PC-3 (cell line): Measurements from ENCODE around the gene ABCC3. TPM values are rescaled to one million over a fixed set of nuclear protein-coding genes. Genes with fewer than 3 reads are reported as not detected.

ENCODE experiments used
- ATAC-seq: fragments of 200-7000 bp; cut with Tn5 transposase; 2 replicates; pipeline ENCODE4 v1.9.1; 2020; ENCODE audit warnings: mild to moderate bottlenecking, moderate library complexity
- BruUV-seq: library from RNA; stranded (reverse); fragments of 400-500 nt; replicated peaks from 2 replicates; lab custom pipeline; 2021; lab: Mats Ljungman, UMichigan
- CTCF ChIA-PET: fragments of 300-600 bp; sonication (Branson Sonifier 250); formaldehyde crosslinking; loops from one replicate; lab custom pipeline; 2022; ENCODE audit warnings: antibody characterized with exemption; lab: Charles Lee
- POLR2A ChIA-PET: fragments of 300-600 bp; sonication (Branson Sonifier 250); formaldehyde crosslinking; loops from one replicate; lab custom pipeline; 2022; ENCODE audit warnings: antibody characterized with exemption; ENCODE audit not compliant: unreplicated experiment; lab: Charles Lee
- DNase-seq: peaks from one replicate; pipeline ENCODE4 v3.0.0-alpha.2; 2015
- H2AFZ ChIP-seq: fragments of 300-600 bp; sonication (generic); 2 replicates; pipeline ENCODE4 v1.6.0; 2016; ENCODE audit warnings: antibody characterized with exemption, low read length
- H3F3A ChIP-seq: fragments of 300-600 bp; sonication (generic); one replicate; pipeline ENCODE4 v1.6.0; 2017; ENCODE audit warnings: antibody characterized with exemption, low read length, control low read depth, mild to moderate bottlenecking; ENCODE audit not compliant: unreplicated experiment
- H3K27ac ChIP-seq: fragments of 300-600 bp; sonication (generic); 2 replicates; pipeline ENCODE4 v1.5.1; 2016; ENCODE audit warnings: mild to moderate bottlenecking, low read length
- H3K27me3 ChIP-seq: fragments of 300-600 bp; sonication (generic); 2 replicates; pipeline ENCODE4 v1.6.1; 2016; ENCODE audit warnings: low read length, mixed read lengths
- H3K36me3 ChIP-seq: fragments of 300-600 bp; sonication (generic); 2 replicates; pipeline ENCODE4 v1.6.1; 2016; ENCODE audit warnings: low read depth, mixed run types, low read length, mixed read lengths
- H3K4me1 ChIP-seq: fragments of 300-600 bp; sonication (generic); 2 replicates; pipeline ENCODE4 v1.5.1; 2016; ENCODE audit warnings: low read length; ENCODE audit not compliant: insufficient read depth
- H3K4me2 ChIP-seq: fragments of 300-600 bp; sonication (generic); 2 replicates; pipeline ENCODE4 v1.6.0; 2016; ENCODE audit warnings: low read length
- H3K4me3 ChIP-seq: fragments of 300-600 bp; sonication (generic); 2 replicates; pipeline ENCODE4 v1.5.1; 2016; ENCODE audit warnings: mild to moderate bottlenecking, low read length, mixed read lengths
- H3K79me2 ChIP-seq: fragments of 300-600 bp; sonication (generic); 2 replicates; pipeline ENCODE4 v1.6.1; 2017; ENCODE audit warnings: low read length, mixed read lengths
- H3K9ac ChIP-seq: fragments of 300-600 bp; sonication (generic); 2 replicates; pipeline ENCODE4 v1.6.0; 2016; ENCODE audit warnings: mild to moderate bottlenecking, low read length
- H3K9me2 ChIP-seq: fragments of 300-600 bp; sonication (generic); replicated peaks from 2 replicates; pipeline ENCODE4 v1.6.1; 2016; ENCODE audit warnings: mixed run types, low read length, mixed read lengths
- H3K9me3 ChIP-seq: fragments of 300-600 bp; sonication (generic); 2 replicates; pipeline ENCODE4 v1.6.1; 2016; ENCODE audit warnings: low read length, mixed read lengths
- H4K20me1 ChIP-seq: fragments of 300-600 bp; sonication (generic); 2 replicates; pipeline ENCODE4 v1.6.1; 2016; ENCODE audit warnings: low read length, mixed read lengths
- EZH2 ChIP-seq: fragments of 300-600 bp; sonication (generic); IDR thresholded peaks from one replicate; pipeline ENCODE4 v1.6.1; 2017; ENCODE audit warnings: antibody characterized with exemption, mild to moderate bottlenecking, low read length; ENCODE audit not compliant: unreplicated experiment
- EZH2phosphoT487 ChIP-seq: fragments of 300-600 bp; sonication (generic); IDR thresholded peaks from 2 replicates; pipeline ENCODE4 v1.6.1; 2018; ENCODE audit warnings: mild to moderate bottlenecking, antibody characterized with exemption, low read length, borderline replicate concordance
- intact Hi-C: fragments of 100-400 bp; cut with micrococcal nuclease; formaldehyde crosslinking; loops from 2 replicates; pipeline ENCODE4 v1.9.0; 2023
- total RNA-seq: library from RNA; depleted of rRNA; stranded (reverse); fragments of >200 nt; gene quantifications from 2 replicates; pipeline ENCODE4 v1.2.3, GENCODE V29; 2014
- TF ChIP-seq, protein P1 (sequence below): fragments of 300-600 bp; sonication (generic); conservative IDR thresholded peaks from 2 replicates; pipeline ENCODE4 v1.5.1; 2017; ENCODE audit warnings: antibody characterized with exemption, low read depth, mild to moderate bottlenecking, low read length

Gene ABCC3
- total RNA-seq, 1 experiment from 2014 or later: 50.2 TPM

DNA sequence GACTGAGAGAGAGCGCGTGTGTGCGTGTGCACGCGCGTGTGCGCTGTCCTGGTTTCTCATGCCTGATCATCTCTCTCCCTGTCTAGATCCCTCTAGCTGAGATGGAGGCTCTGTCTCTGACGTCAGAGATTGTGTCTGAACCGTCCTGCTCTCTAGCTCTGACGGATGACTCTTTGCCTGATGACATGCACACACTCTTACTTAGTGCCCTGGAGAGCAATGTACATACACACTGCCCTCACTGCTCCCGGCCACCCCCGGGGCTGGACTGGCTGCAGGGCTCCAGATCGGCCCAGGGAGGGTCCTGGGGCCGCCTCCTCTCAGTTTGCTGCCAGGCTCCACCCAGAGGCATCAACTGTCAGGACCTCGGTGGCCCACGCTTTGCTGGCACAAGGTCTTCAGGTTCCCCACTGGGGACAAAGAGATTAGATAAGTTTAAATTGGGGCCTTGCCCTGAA, 13.1 kb upstream of the ABCC3 start:
- POLR2A ChIA-PET: no interaction called here
- DNase-seq (no peak), ATAC-seq (no peak)
- BruUV-seq: no TSS peak
- Histone ChIP-seq H3K9ac (no peak overlapping the region), H3K9me2 (no peaks in the 10 kb centered on the region), H3K27ac (no peak overlapping the region), H3F3A (no peaks in the 10 kb centered on the region), H4K20me1 (no peaks in the 10 kb centered on the region), H3K27me3 (no peaks in the 10 kb centered on the region), H3K4me3 (no peak overlapping the region), H3K36me3 (no peaks in the 10 kb centered on the region), H3K79me2 (no peaks in the 10 kb centered on the region), H2AFZ (no peak overlapping the region), H3K4me2 (no peak overlapping the region), H3K4me1 (peaks cover 3% of the 10 kb centered on the region; the same call in 1 of the 2 replicates), H3K9me3 (no peaks in the 10 kb centered on the region)
- intact Hi-C loops: no loop called here
- CTCF ChIA-PET: no interaction called here
- no peak for TF ChIP-seq EZH2
- TF ChIP-seq, protein P1, sequence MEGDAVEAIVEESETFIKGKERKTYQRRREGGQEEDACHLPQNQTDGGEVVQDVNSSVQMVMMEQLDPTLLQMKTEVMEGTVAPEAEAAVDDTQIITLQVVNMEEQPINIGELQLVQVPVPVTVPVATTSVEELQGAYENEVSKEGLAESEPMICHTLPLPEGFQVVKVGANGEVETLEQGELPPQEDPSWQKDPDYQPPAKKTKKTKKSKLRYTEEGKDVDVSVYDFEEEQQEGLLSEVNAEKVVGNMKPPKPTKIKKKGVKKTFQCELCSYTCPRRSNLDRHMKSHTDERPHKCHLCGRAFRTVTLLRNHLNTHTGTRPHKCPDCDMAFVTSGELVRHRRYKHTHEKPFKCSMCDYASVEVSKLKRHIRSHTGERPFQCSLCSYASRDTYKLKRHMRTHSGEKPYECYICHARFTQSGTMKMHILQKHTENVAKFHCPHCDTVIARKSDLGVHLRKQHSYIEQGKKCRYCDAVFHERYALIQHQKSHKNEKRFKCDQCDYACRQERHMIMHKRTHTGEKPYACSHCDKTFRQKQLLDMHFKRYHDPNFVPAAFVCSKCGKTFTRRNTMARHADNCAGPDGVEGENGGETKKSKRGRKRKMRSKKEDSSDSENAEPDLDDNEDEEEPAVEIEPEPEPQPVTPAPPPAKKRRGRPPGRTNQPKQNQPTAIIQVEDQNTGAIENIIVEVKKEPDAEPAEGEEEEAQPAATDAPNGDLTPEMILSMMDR: no peak
- no peak for TF ChIP-seq EZH2phosphoT487

DNA sequence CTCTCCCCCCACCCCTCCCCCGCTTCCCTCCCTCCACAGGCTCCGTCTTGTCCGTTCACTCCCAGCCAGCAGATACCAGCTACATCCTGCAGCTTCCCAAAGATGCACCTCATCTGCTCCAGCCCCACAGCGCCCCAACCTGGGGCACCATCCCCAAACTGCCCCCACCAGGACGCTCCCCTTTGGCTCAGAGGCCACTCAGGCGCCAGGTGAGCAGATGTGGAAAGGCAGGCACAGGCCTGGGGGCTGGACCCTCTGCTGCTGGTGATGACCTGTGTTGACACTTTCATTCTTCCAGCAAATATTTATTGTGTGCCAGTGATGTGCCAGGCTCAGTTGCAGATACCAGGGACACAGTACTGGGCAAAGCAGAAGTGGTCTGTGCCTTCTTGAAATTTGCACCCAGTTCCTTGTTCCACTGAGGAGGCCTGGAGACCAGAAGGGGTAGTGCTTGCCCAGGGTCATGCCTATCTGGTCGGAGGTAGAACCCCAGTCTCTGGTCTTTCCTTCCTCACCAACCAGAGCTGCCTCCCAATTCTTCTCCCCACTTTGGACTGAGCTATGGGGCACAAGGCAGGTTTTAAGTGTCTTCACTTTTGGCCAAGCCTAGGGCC, 10.3 kb upstream of the ABCC3 start:
- TF ChIP-seq EZH2phosphoT487 (no peak), EZH2 (no peak)
- TF ChIP-seq, protein P1: no peak
- H3K36me3 ChIP-seq: no peaks in the 10 kb centered on the region
- H3K9ac ChIP-seq: no peak overlapping the region
- ATAC-seq (no peak), DNase-seq (no peak)
- H3K4me3 ChIP-seq: no peak overlapping the region
- intact Hi-C loops: no loop called here
- ChIA-PET CTCF (interaction anchor here (0.6 kb wide), 1 partner anchor 76 kb away, joined by 3 read pairs; no protein-coding TSS in a partner anchor), POLR2A (no interaction called here)
- H3K9me3 ChIP-seq: no peaks in the 10 kb centered on the region
- H4K20me1 ChIP-seq: no peaks in the 10 kb centered on the region
- H3K4me1 ChIP-seq: peaks cover 12% of the 10 kb centered on the region
- BruUV-seq: no TSS peak
- H3K79me2 ChIP-seq: no peaks in the 10 kb centered on the region
- no peak overlapping the region for H3K27ac ChIP-seq
- H3K4me2 ChIP-seq: no peak overlapping the region
- no peak overlapping the region for H2AFZ ChIP-seq
- no peaks in the 10 kb centered on the region for H3F3A ChIP-seq
- no peaks in the 10 kb centered on the region for H3K27me3 ChIP-seq
- no peaks in the 10 kb centered on the region for H3K9me2 ChIP-seq
